A673 (cell line): ENCODE data around the gene MYH16. TPM values are rescaled to one million over a fixed set of nuclear protein-coding genes. Genes with fewer than 3 reads are reported as not detected.
"Not testable (repeated sequence)": the region's sequence is repeated elsewhere in the genome, so short reads cannot be mapped to it uniquely, and the experiment has no call there.

Experiments used
- Bru-seq: library from RNA; stranded (reverse); fragments of 400-500 nt; gene quantifications from one replicate; lab custom pipeline; 2021; lab: Mats Ljungman, UMichigan
- BruChase-seq, 2 experiments: library from RNA; stranded (reverse); fragments of 400-500 nt; gene quantifications; one replicate each; lab custom pipeline; 2021; lab: Mats Ljungman, UMichigan
- BruUV-seq: library from RNA; stranded (reverse); fragments of 400-500 nt; replicated peaks from 2 replicates; lab custom pipeline; 2021; lab: Mats Ljungman, UMichigan
- CTCF ChIA-PET: fragments of 300-600 bp; sonication (Branson Sonifier 250); formaldehyde crosslinking; loops from one replicate; lab custom pipeline; 2022; ENCODE audit warnings: antibody characterized with exemption; lab: Charles Lee
- POLR2A ChIA-PET: fragments of 300-600 bp; sonication (Branson Sonifier 250); formaldehyde crosslinking; loops from one replicate; lab custom pipeline; 2022; ENCODE audit warnings: antibody characterized with exemption; ENCODE audit not compliant: low non-redundant PET; lab: Charles Lee
- DNase-seq: peaks from one replicate; pipeline ENCODE4 v3.0.0-alpha.2; 2015; ENCODE audit warnings: low spot score
- H3K27ac ChIP-seq: fragments of 200-600 bp; sonication (generic); 2 replicates; pipeline ENCODE4 v1.5.1; 2016; ENCODE audit warnings: mixed run types, low read depth, mild to moderate bottlenecking, mixed read lengths, antibody characterized with exemption, low read length; ENCODE audit not compliant: poor library complexity, severe bottlenecking
- H3K27me3 ChIP-seq: fragments of 200-600 bp; sonication (generic); replicated peaks from 2 replicates; pipeline ENCODE4 v1.6.1; 2017; ENCODE audit warnings: mixed run types, low read depth, mild to moderate bottlenecking, mixed read lengths, antibody characterized with exemption, low read length; ENCODE audit not compliant: insufficient read depth, poor library complexity
- H3K36me3 ChIP-seq: fragments of 200-600 bp; sonication (generic); 2 replicates; pipeline ENCODE4 v1.6.1; 2016; ENCODE audit warnings: mixed run types, mild to moderate bottlenecking, mixed read lengths, antibody characterized with exemption, low read length; ENCODE audit not compliant: insufficient read depth, poor library complexity, severe bottlenecking
- H3K4me1 ChIP-seq: fragments of 200-600 bp; sonication (generic); 2 replicates; pipeline ENCODE4 v1.6.1; 2017; ENCODE audit warnings: mixed run types, mild to moderate bottlenecking, mixed read lengths, antibody characterized with exemption, low read length; ENCODE audit not compliant: insufficient read depth, poor library complexity, severe bottlenecking
- H3K4me3 ChIP-seq: fragments of 200-600 bp; sonication (generic); 2 replicates; pipeline ENCODE4 v1.5.1; 2016; ENCODE audit warnings: low read depth, mixed run types, mild to moderate bottlenecking, mixed read lengths, low read length; ENCODE audit not compliant: poor library complexity, severe bottlenecking
- H3K9me3 ChIP-seq: fragments of 200-600 bp; sonication (generic); 2 replicates; pipeline ENCODE4 v1.6.1; 2016; ENCODE audit warnings: mixed run types, low read depth, mild to moderate bottlenecking, mixed read lengths, antibody characterized with exemption, low read length; ENCODE audit not compliant: poor library complexity, severe bottlenecking
- CTCF ChIP-seq: fragments of 300-800, 200-600 bp; sonication (generic); conservative IDR thresholded peaks from 2 replicates; pipeline ENCODE4 v1.5.1; 2017; ENCODE audit warnings: low read depth, mild to moderate bottlenecking, antibody characterized with exemption, low read length, moderate library complexity, mixed read lengths
- EZH2 ChIP-seq: fragments of 200-600 bp; sonication (generic); IDR thresholded peaks from 2 replicates; pipeline ENCODE4 v1.6.1; 2017; ENCODE audit warnings: borderline replicate concordance, low read depth, mild to moderate bottlenecking, mixed read lengths, antibody characterized with exemption, low read length; ENCODE audit not compliant: poor library complexity, severe bottlenecking
- intact Hi-C: fragments of 100-400 bp; cut with micrococcal nuclease; formaldehyde crosslinking; loops from one replicate; pipeline ENCODE4 v1.10.0; 2022; ENCODE audit not compliant: unreplicated experiment
- long read RNA-seq: library from polyadenylated mRNA; stranded (forward); transcript quantifications from one replicate; pipeline ENCODE4 v2.0.0, GENCODE V29; 2022
- total RNA-seq: library from RNA; stranded (reverse); gene quantifications from 2 replicates; pipeline ENCODE4 v1.2.3, GENCODE V29; 2021

Gene MYH16
- total RNA-seq: not detected in 2 replicates
- Bru-seq, nascent RNA: percentile 1 among the genes with signal in this experiment
- BruChase-seq, experiment 1, labeled RNA remaining after a 2-hour chase: not detected
- not detected for BruChase-seq, experiment 2, labeled RNA remaining after a 6-hour chase
- long read RNA-seq, partial matches to known transcripts: 0 of 8 reads
- long read RNA-seq, other reads (novel, unspliced or antisense): 8 of 8 reads

GRCh38 chr7:99272476-99273045 is at the start of gene MYH16:
Gene MYH16 (plus strand): TSS chr7:99272839.
- no peak for DNase-seq
- no peaks in the 10 kb centered on the region for H3K36me3 ChIP-seq
- ChIA-PET CTCF (no interaction called here), POLR2A (no interaction called here)
- no peaks in the 10 kb centered on the region for H3K9me3 ChIP-seq
- BruUV-seq: no TSS peak
- no peak within 1 kb of the TSS for H3K27ac ChIP-seq
- H3K4me3 ChIP-seq: no peak within 1 kb of the TSS
- no peaks in the 10 kb centered on the region for H3K4me1 ChIP-seq
- H3K27me3 ChIP-seq: no peaks in the 10 kb centered on the region
- intact Hi-C loops: no loop called here
- TF ChIP-seq EZH2 (no peak), CTCF (no peak)

DNA sequence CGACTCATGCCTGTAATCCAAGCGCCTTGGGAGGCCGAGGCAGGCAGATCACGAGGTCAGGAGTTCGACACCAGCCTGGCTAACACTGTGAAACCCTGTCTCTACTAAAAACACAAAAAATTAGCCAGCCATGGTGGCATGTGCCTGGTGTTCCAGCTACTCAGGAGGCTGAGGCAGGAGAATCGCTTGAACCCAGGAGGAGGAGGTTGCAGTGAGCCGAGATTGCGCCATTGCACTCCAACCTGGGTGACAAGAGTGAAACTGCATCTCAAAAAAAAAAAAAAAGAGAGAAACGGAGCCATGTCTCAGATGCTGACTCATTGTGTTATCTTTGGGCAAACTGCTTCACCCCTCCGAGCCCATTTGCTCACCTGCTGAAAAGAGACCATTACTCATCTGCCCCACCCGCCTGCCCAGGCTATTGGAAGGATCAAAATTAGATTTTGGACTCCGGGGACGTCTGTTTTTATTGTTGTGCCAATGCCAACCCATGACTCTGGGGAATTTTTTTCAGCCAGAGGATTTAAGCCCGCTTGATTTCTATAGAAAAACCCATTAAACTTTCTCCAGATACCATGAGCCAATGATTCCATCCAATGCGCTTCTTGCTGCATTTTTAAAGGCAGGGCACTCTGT is 48.3 kb upstream of the MYH16 start:
- BruUV-seq, H3K9me3 ChIP-seq, DNase-seq, H3K4me3 ChIP-seq, H3K27ac ChIP-seq, H3K36me3 ChIP-seq, intact Hi-C loops, H3K4me1 ChIP-seq, H3K27me3 ChIP-seq, POLR2A ChIA-PET, CTCF ChIA-PET: not testable (repeated sequence)

DNA sequence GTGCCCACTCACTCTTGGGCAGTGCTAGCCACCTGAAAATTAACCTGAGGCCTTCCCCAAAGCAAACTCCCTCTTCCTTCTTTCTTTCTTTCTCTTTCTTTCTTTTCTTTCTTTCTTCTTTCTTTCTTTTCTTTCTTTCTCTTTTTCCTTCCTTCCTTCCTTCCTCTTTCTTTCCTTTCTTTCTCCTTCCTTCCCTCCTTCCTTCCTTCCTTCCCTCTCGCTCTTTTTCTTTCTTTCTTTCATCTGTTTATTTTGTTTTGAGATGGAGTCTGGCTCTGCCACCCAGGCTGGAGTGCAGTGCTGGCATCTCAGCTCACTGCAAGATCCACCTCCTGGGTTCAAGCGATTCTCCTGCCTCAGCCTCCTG is 47.8 kb upstream of the MYH16 start:
- Histone ChIP-seq H3K9me3 (no peaks in the 10 kb centered on the region), H3K27me3 (no peaks in the 10 kb centered on the region), H3K4me1 (no peaks in the 10 kb centered on the region), H3K4me3 (no peak overlapping the region), H3K36me3 (no peaks in the 10 kb centered on the region), H3K27ac (no peak overlapping the region)
- POLR2A ChIA-PET: interaction anchor here (0.6 kb wide), 1 partner anchor 174 kb away, joined by 8 read pairs; no protein-coding TSS in a partner anchor
- TF ChIP-seq CTCF: no peak
- no TSS peak for BruUV-seq
- no peak for DNase-seq
- CTCF ChIA-PET: no interaction called here
- intact Hi-C loops: no loop called here
